Measurements from ENCODE around the gene GPR137B.

- TF ChIP-seq POLR2A (IDR thresholded peaks at IDR 0.05; ENCODE audit: low read depth, low read length) (no peak), POLR2AphosphoS5 (IDR thresholded peaks at IDR 0.05; ENCODE audit: low read depth, low read length) (no peak), TAF1 (IDR thresholded peaks at IDR 0.05; ENCODE audit: low read depth, low read length) (no peak)
Observed at GRCh38 chr1:236100799-236101198, 41.5 kb upstream of the GPR137B start.

Data from GM12891 (cell line).